ENCODE results near the gene RPGRIP1L.
A peak's percentile ranks its signal among the peaks of the same experiment; 100 is the strongest.

RPGRIP1L gene

DNA sequence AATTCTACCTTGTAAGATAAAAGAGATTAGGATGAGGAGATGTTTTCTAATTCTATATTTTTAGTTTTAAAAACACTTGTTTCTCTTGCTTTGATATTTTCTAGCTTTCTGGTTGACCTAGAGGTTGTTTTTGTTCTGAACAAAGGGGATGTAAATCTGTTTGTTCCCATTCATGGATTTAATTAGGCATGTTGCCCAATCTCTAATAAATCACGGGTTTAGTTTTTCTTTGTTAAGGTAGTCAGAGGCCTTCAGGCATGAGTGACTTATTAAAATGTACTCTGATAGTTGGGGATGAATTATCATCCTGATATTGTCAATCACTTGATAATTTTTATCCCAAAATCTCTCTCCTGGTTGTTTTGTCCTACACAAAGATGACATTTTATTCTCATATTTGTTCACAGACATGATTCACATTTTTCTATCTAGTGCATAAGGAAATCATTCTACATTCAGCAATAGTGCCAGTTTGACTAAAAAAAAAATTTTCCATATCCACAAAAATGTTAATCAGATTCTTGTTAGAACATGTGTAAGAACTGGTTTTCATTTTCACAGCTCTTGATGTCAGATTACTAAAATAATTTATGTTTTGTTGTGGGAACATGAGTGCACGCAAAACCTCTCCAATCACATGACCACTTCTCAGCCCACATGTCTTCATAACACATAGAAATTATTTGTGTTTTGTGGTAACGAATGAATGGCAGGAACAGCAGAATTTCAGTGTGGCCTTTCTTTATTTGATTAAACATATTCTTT is 105.0 kb downstream of the RPGRIP1L start:
- no peak for DNase-seq

DNA sequence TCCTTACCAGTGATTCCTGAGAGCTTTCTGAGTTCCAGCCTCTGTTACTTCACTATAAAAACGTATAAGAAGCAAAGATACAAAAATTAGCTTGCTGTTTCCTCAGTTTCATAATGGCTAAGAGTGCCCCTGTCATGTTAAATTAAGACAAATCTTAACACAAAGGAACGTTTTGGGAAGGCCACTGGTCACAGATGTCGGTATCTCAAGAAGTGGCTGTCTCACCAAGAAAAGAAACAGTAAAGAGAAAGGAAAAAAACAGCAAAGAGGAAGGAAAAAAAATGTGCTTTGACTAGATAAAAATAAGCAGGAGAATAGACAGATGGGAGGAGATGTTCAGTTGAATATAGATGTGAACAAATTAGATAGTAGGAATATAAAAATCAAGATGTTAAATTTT is 105.9 kb downstream of the RPGRIP1L start:
- no peak for DNase-seq

DNA sequence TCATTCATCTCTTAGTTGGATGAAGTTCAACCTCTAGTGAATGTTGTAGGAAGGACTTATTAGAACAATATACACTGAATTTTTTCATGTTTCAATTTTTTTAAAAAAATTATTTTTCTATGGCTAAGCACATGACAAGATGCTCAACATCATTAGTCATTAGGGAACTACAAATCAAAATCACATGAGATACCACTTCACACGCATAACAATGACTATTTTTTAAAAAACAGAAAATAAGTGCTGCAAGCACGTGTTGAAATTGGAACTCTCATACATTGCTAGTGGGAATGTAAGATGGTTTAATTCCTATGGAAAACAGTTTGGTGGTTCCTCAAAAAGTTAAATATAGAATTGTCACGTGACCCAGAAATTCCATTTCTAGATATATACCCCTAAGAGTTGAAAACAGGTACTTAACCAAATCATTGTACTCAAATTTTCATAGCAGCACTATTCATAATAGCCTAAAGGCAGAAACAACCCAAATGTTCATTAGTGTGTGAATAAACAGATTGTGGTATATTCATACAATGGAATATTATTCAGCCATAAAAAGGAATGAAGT is 115.5 kb downstream of the RPGRIP1L start:
- no peak for DNase-seq

DNA sequence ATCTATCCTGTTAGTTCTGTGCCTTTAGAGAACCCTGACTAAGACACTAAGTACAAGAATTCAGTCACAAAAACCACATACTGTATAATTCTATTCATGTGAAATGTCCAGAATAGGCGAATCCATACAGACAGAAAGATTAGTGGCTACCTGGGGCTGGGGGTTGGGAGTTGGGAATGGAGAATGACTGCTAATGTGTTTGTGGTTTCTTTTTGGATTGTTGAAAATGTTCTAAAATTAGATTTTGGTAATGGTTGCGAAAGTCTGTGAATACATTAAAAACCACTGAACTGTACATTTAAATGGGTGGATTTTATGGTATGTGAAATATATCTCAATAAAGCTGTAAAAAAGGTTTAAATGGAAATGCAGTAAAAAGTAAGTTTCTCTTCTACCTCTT is 120.3 kb downstream of the RPGRIP1L start:
- no peak for DNase-seq

DNA sequence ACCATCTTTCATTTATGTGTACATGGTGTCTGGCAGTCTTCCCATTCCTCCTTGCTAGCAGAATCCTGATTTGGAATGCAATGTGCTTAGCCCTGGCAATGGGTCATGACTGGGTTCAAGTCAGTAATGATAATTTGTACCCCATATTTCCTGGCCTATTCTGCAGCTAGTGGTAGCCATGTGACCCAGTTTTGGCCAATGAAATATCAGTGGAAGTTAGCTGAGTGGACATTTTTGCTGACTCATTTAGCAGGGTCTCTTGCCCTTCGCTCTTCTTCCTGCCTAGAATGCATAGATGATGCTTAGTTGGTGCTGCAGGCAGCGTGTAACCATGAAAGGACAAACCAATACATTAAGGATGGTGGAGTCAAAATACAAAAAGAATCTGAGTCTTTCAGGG is 121.9 kb downstream of the RPGRIP1L start:
- DNase-seq: no peak

DNA sequence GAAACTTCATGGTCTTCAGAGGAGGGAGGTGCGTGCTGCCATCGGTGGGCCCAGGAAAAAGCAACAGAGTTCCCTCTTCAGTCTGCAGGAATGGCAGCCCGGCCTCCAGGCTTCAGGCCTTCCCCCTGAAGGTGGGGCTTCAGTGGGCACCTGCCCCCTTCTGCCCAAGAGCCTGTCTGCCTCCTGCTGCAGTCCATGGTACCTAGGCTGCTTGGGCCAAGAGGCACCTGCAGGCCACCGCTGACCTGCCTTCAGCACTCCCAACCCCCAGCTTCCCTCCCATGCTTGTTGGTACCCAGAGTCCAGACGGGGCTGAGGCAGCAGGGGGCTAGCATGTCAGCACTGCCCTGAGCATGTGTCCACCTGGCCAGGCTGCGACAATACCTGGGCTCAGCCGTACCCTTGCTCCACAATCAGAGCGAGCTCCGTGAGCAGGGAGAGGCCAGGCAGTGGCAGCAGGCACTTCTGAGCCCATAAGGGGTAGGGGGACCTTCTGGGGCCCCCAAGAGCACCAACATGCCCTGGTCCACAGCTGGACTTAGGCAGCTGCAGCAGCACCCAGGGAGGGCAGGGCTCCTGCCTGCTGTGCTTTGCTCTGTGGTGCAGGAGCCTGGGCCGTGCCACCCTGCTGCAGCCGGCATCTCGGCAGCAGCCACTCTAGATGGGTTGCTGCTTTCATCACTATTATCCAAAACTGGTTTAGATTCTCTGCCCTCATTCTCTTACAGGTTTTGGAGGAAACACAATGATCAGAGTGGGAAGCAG is 123.4 kb downstream of the RPGRIP1L start:
- no peak for DNase-seq

DNA sequence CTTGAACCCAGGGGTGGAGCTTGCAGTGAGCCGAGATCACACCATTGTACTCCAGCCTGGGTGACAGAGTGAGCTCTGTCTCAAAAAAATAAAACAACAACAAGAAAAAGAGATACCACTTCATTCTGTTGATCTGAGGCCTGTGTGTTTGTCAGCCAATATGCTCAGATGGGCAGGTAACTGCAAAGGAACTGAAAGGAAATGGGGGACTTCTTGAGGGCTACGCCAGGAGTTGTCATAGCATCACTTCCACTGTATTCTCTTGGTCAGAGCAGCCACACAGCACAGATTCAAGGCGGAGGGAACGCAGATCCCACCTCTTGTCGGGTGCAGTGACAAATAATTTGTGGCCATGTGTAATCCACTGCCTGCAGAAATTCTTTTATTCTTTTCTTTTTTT is 126.8 kb downstream of the RPGRIP1L start:
- no peak for DNase-seq

DNA sequence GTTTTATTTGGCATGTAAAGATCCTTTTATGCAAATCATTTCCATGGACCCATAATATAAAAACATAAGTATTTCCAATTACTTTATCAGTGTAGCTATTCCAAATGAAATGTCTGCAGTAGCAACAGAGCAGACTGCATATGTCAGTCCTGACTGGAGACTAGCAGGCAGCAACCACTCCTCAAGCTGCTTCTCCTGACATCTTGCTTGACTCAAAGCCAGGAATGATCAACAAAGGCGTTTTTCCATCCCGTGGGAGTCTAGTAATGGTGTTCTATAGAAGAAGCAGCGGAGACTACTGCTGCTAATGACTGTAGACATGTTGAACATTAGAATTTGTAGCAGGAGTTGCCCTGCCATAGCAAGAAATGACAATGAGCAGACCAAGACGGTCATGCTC is 127.4 kb downstream of the RPGRIP1L start:
- DNase-seq: no peak

DNA sequence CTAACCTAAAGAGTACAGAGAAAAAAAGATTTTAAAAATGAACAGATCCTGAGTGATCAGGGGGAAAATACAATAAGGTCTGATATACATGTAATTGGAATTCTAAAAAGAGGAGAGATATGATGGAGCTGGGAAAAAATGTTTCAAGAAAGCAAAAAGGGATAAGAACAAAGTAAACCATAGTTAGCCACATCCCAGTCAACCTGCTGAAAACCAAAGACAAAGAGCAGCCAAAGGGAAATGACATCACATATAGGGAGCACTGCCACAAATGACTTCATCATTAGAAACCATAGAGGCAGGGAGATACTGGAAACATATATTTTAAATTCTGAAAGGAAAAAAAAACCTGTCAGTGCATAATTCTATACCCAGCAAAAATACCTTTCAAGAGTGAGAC is 131.9 kb downstream of the RPGRIP1L start:
- no peak for DNase-seq

DNA sequence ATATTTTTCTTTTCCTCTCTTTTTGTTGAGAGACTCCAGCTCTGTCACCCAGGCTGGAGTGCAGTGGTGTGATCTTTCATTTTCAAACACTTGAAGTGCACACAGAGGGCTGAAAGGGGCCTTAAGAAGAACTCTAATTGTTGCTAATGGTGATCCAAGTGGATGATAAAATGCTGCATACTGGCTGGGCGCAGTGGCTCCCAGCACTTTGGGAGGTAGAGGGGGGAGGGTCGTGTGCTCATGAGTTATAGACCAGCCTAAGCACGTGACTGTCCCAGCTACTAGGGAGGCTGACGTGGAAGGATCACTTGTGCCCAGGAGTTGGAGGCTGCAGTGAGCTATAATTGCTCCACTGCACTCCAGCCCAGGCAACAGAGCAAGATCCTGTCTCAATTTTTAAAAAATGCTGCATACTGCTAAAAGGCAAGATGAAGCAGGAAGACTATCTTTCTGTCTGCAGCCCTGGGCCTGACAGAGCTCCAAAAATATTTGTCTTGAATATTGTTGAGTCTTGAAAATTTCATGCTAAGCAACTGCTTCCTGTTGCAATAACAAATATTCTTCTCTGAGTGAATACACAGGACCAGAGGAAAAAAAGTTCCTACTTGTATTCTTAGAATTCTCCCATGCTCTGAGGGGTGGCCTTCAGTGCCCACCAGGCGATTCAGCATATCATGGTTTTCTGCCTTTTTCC is 137.0 kb downstream of the RPGRIP1L start:
- no peak for DNase-seq

DNA sequence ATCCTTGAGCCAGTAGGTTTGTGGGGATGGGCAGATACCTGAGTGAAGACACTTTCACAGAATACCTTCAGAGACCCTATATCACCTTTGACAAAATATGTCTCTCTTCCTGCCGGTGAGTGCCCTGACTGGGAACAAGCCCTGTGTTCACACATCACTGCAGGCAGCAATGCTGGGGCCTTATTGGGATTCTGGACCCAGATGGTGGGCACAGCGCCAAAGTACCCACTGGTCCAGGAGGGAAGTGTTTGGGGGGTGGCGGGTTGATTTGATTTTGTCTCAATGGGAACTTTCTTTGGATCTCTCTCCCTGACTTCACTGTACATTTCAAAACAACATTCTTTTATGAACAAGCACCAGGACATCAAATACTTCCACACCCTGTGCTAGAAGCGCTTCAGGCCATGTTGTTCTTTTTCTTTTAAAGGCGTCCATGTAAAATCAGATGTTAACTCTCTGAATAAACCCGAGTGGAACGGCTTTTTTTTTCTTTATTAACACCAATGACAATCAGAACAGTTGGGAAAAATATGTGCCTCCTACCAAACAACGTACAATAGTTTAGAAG is 138.3 kb downstream of the RPGRIP1L start:
- DNase-seq: no peak

DNA sequence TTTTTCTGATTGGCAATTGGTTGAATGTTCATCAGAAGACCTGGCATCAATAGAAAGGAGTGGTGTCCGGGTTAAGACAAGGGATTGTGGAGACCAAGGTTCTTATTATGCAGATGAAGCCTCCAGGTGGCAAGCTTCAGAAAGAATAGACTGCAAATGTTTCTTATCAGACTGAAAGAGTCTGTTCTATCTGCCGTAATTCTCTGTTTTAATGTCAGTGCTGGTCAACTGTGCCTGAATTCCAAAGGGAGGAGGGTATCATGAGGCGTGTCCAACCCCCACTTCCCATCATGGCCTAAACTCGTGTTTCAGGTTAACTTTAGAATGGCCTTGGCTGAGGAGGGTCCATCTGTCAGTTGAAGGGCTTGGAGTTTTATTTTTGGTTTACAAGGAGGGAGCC is 140.2 kb downstream of the RPGRIP1L start:
- DNase-seq: no peak

DNA sequence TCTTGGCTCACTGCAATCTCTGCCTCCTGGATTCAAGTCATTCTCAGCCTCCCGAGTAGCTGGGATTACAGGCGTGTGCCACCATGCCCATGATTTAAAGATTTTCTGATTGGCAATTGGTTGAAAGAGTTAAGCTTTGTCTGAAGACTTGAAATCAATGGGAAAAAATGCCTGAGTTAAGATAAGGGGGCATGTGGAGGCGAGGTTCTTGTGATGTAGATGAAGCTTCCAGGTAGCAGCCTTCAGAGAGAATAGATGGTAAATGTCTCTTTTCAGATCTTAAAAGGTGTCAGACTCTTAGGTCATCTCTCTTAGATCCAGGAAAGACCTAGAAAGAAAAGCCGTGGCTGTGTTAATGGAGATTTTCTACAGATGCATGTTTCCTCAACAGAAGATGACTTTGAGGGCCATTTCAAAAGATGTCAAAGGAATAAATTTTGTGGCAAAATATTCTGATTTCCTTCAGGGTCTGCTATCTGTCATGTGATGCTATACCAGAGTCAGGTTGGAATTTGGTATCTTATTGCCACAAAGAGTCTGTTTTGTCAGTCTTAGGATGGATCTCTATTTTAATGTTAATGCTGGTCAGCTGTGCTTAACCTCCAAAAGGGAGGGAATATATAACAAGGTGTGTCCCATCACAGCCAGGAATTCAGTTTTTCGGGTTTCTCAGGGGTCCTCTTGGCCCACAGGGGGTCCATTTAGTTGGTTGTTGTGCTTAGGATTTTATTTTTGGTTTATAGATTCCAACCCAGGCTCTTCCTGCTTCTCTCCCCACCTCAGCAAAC is 142.4 kb downstream of the RPGRIP1L start:
- DNase-seq: no peak

DNA sequence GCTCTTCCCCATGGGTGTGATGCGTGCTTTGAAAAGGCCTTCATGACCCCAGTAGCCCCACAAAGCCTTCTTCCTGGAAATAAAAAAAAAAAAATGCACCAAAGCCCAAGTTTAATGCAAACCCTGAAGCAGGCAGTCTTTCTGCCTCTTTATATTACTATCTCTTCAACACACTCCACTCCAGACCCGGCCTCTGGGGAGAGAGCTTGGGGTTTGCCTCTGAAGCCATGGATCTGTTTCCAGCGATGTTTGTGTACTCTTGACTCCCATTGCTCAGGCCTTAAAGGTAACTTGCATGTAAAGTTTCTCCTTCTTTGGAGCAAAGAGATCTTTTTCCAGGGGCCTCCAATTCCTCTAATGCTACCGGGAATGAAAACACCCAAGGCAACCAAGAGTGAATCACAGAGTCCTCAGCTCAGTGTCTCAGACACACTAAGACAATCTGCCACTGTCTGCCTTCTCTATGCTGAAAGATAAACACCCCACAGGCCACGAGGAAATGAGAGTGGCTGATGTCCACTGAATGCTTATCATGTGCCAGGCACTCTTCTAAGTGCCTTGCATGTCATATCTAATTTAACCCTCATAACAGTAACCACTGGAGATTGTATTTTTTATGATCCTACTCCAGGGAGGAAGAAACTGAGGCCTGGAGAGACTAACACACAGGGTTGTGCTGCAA is 144.2 kb downstream of the RPGRIP1L start:
- DNase-seq: no peak

DNA sequence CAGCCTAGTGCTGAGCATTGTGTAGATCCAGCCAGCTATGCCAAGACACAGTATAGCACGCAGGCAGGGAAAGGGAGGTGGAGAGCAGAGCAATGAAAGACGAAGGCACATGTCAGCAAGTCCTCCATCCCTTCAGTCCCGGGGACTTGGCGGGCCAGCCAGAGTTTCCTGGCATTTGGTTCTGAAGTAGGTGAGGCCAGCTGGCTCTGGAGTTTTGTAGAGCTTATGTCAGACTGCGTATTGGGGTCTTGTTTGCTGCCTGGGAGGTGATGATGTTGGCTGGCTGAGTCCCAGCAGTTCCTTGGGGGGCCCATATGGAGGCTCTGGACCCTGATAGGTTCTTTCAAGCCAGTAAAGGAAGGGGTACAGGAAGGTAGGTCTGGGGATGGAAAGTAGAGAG is 144.9 kb downstream of the RPGRIP1L start:
- DNase-seq: no peak

DNA sequence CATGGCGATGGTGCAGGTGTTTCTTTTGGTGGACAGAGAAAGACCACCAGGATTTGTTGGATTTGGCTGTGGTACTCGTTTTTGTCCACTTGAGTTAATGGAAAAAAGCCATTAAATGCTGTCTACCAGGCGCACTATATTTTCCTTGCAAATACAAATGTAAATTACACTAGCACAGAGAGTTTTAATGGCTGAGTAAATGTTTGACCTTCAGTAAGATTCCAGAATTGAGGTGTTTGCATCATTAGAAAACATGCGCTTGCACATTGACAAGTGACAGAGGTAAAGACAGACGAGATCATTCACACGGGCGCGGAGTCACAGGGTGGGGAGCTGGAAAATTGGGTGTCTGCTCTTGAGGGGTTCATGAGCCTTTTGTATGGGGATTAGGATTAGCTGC is 147.1 kb downstream of the RPGRIP1L start:
- DNase-seq: no peak

DNA sequence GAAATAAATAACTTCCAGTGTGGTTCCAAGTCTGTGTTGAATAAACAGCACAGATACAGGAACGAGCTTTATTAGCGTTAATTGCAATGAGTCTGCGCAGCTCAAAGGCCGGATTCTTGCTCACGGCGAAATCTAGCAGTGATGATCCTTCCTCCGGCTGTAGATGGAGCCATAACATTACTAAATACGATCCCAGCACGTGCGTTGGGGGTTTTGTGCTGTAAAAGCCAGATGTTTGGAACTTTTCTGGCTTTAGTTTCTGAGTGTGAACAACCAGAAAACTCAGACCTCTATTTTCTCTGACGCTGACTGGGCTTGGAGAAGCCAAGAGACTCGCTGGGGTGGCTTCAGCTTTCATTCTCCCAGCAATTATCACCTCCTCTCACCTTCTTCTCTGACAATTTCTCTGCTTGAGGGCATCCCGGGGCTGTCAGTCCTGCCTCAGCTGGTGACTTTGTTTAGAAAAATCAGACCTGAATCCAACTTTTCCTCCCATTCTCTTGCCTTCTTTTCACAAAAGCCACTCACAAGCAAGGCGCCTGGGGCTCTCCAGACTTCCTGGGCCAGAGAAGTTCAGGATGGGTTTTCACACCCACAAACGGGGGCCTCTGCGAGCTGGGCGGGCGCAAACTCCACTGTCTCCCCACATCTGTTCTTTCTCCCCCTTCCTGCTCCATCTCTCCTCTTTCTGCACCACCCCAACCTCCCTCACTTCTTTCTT is 153.5 kb downstream of the RPGRIP1L start:
- peak; percentile 36 for DNase-seq
